Measurements from ENCODE around the gene ILF2.
"Not testable (repeated sequence)": the region's sequence is repeated elsewhere in the genome, so short reads cannot be mapped to it uniquely, and the experiment has no call there.

Gene ILF2

GRCh38 chr1:153649137-153649862 lies 21.5 kb downstream of the ILF2 start:
- DNase-seq (ENCODE audit: low spot score), result no peak

- no peak for DNase-seq (ENCODE audit: low spot score)
These were observed 22.7 kb downstream of the ILF2 start for GRCh38 chr1:153648000-153648643.

- no peak for DNase-seq (ENCODE audit: low spot score)
These were observed 23.5 kb downstream of the ILF2 start for GRCh38 chr1:153647346-153647714.

GRCh38 chr1:153646672-153647345 lies 24.0 kb downstream of the ILF2 start:
- no peak for DNase-seq (ENCODE audit: low spot score)

GRCh38 chr1:153643816-153644215 lies 27.0 kb downstream of the ILF2 start:
- DNase-seq (ENCODE audit: low spot score), result no peak

- no peak for DNase-seq (ENCODE audit: low spot score)
These were observed 27.7 kb downstream of the ILF2 start for GRCh38 chr1:153643100-153643499.

- DNase-seq (ENCODE audit: low spot score), result no peak
These were observed 28.6 kb downstream of the ILF2 start for GRCh38 chr1:153642161-153642560.

GRCh38 chr1:153640861-153641260 lies 29.9 kb downstream of the ILF2 start:
- DNase-seq (ENCODE audit: low spot score), result no peak

GRCh38 chr1:153640213-153640612 lies 30.6 kb downstream of the ILF2 start:
- not testable (repeated sequence) for DNase-seq (ENCODE audit: low spot score)

DNA sequence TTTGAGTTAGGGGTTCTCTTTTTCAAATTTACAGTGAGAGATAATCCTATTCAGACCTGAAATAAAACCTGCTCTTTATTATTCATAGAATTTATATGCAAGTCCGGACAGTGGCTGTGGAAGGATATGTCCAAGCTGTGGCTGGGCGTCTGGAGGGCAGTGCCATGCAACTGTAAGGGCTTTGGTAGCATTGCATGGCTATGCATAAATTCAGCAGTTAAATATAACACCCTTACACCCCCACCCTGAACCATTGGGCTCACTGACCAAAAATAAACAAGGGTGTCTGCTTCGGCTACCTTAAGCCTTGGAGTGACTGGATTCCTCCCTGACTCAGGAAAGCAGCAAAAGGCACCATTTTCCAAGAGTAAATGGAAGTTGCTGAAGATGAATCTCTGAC lies 31.5 kb downstream of the ILF2 start:
- no peak for DNase-seq (ENCODE audit: low spot score)

GRCh38 chr1:153638261-153638660 lies 32.5 kb downstream of the ILF2 start:
- no peak for DNase-seq (ENCODE audit: low spot score)

- DNase-seq (ENCODE audit: low spot score), result no peak
These were observed 34.5 kb downstream of the ILF2 start for GRCh38 chr1:153636312-153636711.

DNA sequence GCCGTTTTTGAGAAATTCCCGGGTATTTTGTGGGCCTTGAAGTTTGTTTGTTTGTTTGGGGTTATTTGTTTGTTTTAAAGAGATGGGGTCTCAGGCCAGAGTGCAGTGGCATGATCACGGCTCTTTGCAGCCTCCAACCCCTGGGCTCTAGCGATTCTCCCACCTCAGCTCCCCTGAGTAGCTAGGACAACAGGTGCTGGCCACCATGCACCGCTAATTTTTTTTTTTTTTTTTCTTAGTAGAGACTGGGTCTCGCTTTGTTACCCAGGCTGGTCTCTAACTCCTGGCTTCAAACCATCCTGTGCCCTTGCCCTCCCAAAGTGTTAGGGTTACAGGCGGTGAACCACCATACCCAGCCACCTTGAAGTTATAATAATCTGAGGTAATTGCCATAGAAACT lies 34.9 kb downstream of the ILF2 start:
- DNase-seq (ENCODE audit: low spot score), result no peak

- DNase-seq (ENCODE audit: low spot score), result peak; percentile 99
These were observed 36.8 kb downstream of the ILF2 start, which contains the start of gene CHTOP for GRCh38 chr1:153633754-153634665. TSS of gene CHTOP (plus strand) at chr1:153634066. CDS start at chr1:153636589, 2,523 bp downstream.

GRCh38 chr1:153633161-153633753 lies 37.5 kb downstream of the ILF2 start:
- no peak for DNase-seq (ENCODE audit: low spot score)

- DNase-seq (ENCODE audit: low spot score), result no peak
These were observed 39.5 kb downstream of the ILF2 start for GRCh38 chr1:153631047-153632022.

DNA sequence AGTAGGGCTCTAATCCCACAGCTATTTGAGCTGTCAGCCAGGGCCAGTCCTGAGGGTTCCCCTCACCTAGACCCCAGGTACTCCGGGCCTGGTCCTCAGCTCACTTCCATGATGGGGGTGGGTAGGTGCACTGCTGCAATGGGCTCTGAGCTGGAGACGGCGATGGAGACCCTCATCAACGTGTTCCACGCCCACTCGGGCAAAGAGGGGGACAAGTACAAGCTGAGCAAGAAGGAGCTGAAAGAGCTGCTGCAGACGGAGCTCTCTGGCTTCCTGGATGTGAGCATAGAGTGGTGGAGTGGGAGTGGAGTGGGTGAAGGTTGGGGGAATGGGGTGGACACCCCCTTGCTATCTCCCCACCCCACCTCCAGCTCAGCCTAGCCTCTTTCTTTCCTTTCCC lies 40.4 kb downstream of the ILF2 start:
- DNase-seq (ENCODE audit: low spot score), result no peak

- no peak for DNase-seq (ENCODE audit: low spot score)
These were observed 40.8 kb downstream of the ILF2 start for GRCh38 chr1:153629971-153630370.

GRCh38 chr1:153629343-153629665 lies 41.5 kb downstream of the ILF2 start:
- DNase-seq (ENCODE audit: low spot score), result no peak

GRCh38 chr1:153628638-153629342 lies 42.0 kb downstream of the ILF2 start:
- DNase-seq (ENCODE audit: low spot score), result no peak

Measured in putamen (tissue), 1 donor.